Epithelial cell of proximal tubule (primary cell): Measurements from ENCODE around the gene CCDC74B. TPM values are rescaled to one million over a fixed set of nuclear protein-coding genes. Genes with fewer than 3 reads are reported as not detected.
"Not testable (repeated sequence)": the region's sequence is repeated elsewhere in the genome, so short reads cannot be mapped to it uniquely, and the experiment has no call there.

Experiments used
- DNase-seq: peaks from one replicate; pipeline ENCODE4 v3.0.0-alpha.2; 2011; ENCODE audit warnings: low read depth
- H3K4me3 ChIP-seq: 2 replicates; pipeline ENCODE4 v1.5.1; 2011; ENCODE audit warnings: low read depth, mild to moderate bottlenecking, low read length
- CTCF ChIP-seq: conservative IDR thresholded peaks from 2 replicates; pipeline ENCODE4 v1.5.1; 2012; ENCODE audit warnings: low read depth, mild to moderate bottlenecking, low read length
- total RNA-seq: library from RNA; depleted of rRNA; stranded (reverse); fragments of >200 nt; gene quantifications from 2 replicates; pipeline ENCODE4 v1.2.3, GENCODE V29; 2015

Gene CCDC74B
- total RNA-seq, 1 donor from 2014 or later, result 2.1 TPM

- not testable (repeated sequence) for H3K4me3 ChIP-seq, DNase-seq
Measured at GRCh38 chr2:130137118-130137517, 7.8 kb downstream of the CCDC74B start.

- DNase-seq, H3K4me3 ChIP-seq: not testable (repeated sequence)
Measured at GRCh38 chr2:130136546-130136945, 8.4 kb downstream of the CCDC74B start.

GRCh38 chr2:130135692-130136541 lies 9.0 kb downstream of the CCDC74B start:
- no peak overlapping the region for H3K4me3 ChIP-seq
- no peak for DNase-seq
- TF ChIP-seq CTCF, result no peak

- DNase-seq, H3K4me3 ChIP-seq: not testable (repeated sequence)
Measured at GRCh38 chr2:130129120-130129829, 15.6 kb downstream of the CCDC74B start, which contains the start of gene POTEF. POTEF (minus strand) TSS chr2:130129222; CDS start chr2:130120515, 8,707 bp downstream.

- not testable (repeated sequence) for H3K4me3 ChIP-seq, DNase-seq
Measured at GRCh38 chr2:130128464-130128863, 16.4 kb downstream of the CCDC74B start.

- not testable (repeated sequence) for H3K4me3 ChIP-seq, DNase-seq
Measured at GRCh38 chr2:130127726-130128125, 17.2 kb downstream of the CCDC74B start.

GRCh38 chr2:130120924-130121323 lies 24.0 kb downstream of the CCDC74B start:
- H3K4me3 ChIP-seq, DNase-seq: not testable (repeated sequence)

- DNase-seq, H3K4me3 ChIP-seq: not testable (repeated sequence)
Measured at GRCh38 chr2:130102597-130103363, 42.1 kb downstream of the CCDC74B start.

Other genes starting within 250 kb of the CCDC74B start
- 0.07 TPM in 1 of 2 replicates, not detected in the other for gene RAB6C, start 165.4 kb downstream of the CCDC74B start, total RNA-seq
- gene POTEF, start 15.9 kb downstream of the CCDC74B start, total RNA-seq, result not detected in 2 replicates
- 62.2 and 80.7 TPM in 2 replicates for gene SMPD4, start 36.5 kb upstream of the CCDC74B start, total RNA-seq
- gene MZT2B, start 37.1 kb upstream of the CCDC74B start, total RNA-seq, result 290 and 369 TPM in 2 replicates
- not detected in 2 replicates for gene TUBA3E, start 53.3 kb upstream of the CCDC74B start, total RNA-seq
- gene IMP4, start 197.8 kb upstream of the CCDC74B start, total RNA-seq, result 134 and 219 TPM in 2 replicates
- gene PTPN18, start 210.9 kb upstream of the CCDC74B start, total RNA-seq, result 18.7 and 23.8 TPM in 2 replicates